ENCODE results near the gene CNST. TPM values are rescaled to one million over a fixed set of nuclear protein-coding genes. Genes with fewer than 3 reads are reported as not detected.
A peak's percentile ranks its signal among the peaks of the same experiment; 100 is the strongest.
"Not testable (repeated sequence)": the region's sequence is repeated elsewhere in the genome, so short reads cannot be mapped to it uniquely, and the experiment has no call there.

Gene CNST
- total RNA-seq, 2 donors from 2014 or later, result 17.0 to 18.3 TPM

DNA sequence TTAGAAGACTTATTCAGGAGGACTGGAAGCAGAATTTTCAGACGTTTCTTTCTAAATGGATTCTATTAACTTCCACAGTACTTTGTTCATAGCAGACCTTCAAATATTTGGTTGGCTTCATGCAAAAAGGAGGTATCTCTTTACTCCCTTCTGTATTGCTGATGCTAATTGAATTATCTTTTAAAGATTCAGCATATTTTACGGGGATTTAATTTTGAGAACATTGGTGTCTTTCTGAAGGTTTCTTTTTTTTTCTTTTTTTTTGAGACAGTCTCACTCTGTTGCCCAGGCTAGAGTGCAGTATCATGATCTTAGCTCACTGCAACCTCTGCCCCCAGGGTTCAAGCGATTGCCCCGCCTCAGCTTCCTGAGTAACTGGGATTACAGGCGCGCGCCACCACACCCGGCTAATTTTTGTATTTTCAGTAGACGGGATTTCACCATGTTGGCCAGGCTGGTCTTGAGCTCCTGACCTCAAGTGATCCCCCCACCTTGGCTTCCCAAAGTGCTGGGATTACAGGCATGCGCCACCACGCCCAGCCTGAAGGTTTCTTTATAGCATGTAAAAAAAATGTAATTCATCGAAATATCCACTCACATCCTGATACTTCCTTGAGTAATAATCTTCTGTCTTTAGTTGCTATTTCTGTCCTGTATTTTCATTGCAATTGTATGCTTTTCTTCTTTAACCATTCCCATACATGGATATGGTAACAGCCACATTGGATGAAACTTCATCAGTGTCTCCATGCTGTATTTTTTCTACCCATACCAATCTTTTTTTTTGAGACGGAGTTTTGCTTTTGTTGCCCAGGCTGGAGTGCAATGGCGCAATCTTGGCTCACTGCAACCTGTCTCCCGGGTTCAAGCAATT, 14.5 kb downstream of the CNST start:
- DNase-seq (no peak), ATAC-seq (no peak)
- intact Hi-C loops (cut with DNase I), result no loop called here

DNA sequence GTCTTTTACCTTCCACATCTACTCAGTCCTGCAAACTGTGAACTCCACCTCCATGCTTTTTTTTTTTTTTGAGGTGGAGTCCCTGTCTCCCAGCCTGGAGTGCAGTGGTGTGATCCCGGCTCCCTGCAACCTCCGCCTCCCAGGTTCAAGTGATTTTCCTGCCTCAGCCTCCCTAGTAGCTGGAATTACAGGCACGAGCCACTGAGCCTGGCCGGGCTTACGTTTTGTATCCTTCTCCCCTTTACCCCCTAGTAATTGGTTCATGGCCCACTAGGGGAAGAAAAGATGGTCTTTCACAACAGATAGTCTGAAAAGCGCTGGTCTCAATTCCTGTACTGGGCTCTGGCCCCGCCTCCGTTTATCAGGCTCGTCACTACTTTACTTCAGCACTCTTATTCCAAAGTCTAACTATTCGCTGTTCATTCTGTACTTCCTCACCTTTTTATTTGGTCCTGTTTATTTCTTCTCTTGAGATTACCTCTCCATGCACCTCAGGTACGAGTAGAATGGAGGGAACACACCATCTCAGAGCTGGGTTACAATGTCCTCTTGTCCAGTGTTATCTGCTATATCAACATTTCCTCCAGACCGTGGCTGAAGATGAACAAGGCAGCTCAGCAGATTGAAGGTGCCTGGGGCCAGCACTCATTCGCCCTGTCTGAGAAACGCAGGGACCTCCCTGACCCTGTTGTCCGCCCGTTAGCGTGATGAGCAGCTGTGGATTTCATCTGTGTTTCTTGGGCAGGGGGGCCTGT, 16.2 kb downstream of the CNST start:
- ATAC-seq (peak in 1 of 2 donors; percentile 46), DNase-seq (no peak)
- intact Hi-C loops (cut with DNase I), result no loop called here

DNA sequence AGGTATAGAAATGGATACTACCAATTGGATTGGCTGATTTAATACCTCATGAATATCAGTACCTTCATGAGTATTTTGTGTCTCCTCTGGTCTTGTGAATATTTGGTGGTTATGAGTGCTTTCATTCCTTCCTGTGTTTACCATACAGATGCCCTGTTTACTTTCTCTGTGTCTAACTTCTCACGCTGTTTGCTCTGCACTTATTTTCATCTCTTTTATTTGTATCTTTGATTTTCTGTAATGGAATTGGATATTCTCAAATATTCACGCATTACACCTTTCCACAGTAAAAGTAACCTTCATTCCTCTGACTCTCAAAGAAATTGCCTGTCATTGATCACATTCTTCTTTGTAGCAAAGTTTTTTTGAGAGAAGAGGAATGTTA, 16.8 kb downstream of the CNST start:
- ATAC-seq (no peak), DNase-seq (no peak)
- intact Hi-C loops (cut with DNase I), result no loop called here

DNA sequence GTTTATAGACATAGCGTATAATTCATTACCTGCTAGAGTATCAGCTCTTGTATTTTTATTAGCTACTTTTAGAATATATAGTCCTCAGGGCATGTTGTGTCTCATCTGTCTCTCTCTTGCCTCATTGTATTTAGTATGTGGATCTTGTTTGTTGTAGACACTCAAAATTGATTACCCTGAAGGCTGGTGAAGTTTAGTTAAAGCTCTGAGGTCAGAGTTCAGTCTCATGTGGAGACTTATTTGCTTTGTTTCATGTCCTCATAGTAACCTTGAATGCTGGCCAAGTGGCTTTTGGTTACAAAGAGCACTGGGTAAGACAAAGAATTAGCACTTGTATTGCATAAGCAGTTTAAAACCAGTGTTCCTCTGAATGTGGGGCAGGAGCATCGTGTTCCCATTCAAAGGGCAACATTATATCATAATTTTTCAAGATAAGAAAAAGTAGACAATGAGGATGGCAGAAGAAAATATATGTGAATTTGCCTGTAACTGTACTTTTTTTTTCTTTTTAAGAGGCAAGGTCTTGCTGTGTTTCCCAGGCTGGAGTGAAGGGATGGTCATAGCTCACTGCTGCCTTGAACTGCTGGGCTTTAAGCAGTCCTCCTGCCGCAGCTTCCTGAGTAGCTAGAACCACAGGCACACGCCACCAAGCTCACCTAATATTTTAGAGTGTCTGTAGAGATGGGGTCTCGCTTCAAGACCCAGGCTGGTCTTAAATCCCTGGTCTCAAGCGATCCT, 17.4 kb downstream of the CNST start:
- ATAC-seq (peak; percentile 51 to 72), DNase-seq (no peak)
- intact Hi-C loops (cut with DNase I), result no loop called here

DNA sequence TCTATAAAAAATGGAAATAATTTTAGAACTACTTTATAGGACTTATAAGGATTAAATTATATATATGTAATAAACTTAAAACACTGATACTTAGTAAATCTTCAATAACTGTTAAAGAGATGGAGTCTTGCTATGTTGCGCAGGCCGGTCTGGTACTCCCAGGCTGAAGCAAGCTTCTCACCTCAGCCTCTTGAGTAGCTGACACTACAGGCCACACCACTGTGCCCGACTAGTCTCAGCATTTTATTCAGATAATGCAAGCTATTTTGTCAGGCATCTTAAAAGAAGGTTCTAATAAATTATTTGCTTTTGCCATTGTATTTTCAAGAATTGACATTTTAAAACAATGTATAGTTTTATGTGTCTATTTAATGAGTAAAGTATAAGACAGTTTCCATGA, 20.8 kb downstream of the CNST start:
- ATAC-seq (no peak), DNase-seq (no peak)
- intact Hi-C loops (cut with DNase I), result no loop called here

DNA sequence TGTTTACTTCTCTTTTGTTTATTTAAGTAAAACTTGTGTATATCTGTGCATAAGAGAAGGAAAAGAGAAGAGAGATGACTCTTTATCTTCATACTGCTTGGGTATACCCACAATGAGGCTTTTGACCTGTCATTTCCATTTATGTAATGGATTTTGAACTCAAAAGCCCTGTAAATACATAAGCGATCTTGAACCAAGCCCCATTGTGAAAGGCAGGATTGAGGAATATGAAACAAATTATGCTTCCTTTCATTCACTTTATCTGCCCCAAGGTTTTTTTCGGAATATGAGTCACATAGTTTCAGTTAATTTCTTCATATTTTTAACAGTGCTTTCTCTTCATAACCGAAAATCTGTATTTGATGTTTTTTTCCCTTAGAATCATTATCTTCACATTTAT, 21.4 kb downstream of the CNST start:
- intact Hi-C loops (cut with DNase I), result no loop called here
- ATAC-seq, result peak; percentile 29 to 56
- no peak for DNase-seq

DNA sequence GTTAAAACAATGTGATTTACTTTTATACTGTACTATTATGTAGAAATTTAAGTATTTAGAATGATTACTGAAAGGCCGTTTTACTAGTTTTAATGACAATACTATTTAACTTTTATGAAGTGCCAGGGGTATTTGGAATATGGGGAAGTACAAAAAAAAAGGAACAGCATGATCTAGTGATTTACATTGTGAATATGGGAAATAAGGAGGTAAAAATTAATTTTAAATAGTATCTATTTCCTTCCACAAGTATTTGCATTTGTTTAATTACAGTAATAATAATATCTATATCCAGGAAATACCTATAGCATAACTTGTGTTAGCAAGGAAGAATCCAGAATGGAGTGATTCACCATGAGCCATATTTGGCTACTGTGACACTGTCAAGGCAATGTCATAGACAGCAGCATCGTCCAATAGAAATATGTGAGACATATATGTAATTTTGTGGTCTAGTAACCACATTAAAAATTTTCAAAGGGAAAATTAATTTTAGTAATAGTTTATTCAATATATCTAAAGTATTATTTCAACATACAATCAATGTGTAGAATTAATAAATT, 22.0 kb downstream of the CNST start:
- intact Hi-C loops (cut with DNase I), result no loop called here
- DNase-seq (no peak), ATAC-seq (no peak)

DNA sequence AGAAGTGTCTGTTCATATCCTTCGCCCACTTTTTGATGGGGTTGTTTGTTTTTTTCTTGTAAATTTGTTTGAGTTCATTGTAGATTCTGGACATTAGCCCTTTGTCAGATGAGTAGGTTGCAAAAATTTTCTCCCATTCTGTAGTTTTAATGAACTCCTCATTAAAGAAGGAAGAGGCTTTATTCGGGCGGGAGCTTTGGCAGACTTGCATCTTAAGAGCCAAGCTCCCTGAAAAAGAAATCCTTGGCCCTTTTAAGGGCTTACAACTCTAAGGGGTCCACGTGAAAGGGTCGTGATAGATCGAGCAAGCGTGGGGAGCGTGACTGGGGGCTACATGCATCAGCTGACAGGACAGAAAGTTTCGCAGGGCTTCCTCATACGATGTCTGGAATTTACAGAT, 23.7 kb downstream of the CNST start:
- ATAC-seq; DNase-seq; intact Hi-C loops (cut with DNase I): not testable (repeated sequence)

DNA sequence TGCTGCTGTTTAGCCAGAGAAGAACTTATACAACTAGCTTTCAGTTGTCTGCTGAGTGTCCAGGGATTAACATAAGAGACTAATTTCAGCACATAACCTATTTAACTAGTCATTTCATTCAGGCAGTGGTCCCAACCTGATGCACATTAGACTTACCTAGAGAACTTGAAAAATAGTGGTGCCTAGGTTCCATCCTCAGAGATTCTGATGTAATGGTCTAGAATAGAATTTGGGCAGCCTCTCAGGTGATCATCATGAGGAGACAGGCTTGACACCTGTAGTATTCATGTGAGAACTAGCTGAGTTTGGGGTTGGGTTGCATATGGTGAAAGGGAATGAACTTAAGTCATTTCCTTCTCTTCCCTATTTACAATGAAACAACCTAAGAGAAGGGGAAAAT, 24.8 kb downstream of the CNST start:
- DNase-seq (no peak), ATAC-seq (no peak)
- intact Hi-C loops (cut with DNase I), result no loop called here

DNA sequence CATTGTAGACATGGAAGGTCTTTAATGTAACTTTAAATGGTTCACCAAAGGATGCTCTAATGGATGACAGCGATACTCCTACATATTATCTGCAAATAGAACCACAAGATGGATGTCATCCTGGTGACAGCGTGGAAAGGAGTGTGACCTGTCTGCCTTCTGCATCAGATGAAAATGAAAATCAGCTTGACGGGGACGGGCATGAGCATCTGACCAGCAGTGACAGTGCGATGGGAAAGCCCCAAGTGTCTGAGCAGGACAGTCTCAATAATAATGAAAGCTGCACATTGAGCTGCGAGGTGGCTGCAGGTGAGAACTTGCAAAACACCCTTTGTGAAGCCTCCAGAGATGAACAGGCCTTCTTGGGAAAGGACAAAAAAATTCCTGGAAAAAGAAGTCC, 25.2 kb downstream of the CNST start:
- DNase-seq (no peak), ATAC-seq (no peak)
- intact Hi-C loops (cut with DNase I), result no loop called here

DNA sequence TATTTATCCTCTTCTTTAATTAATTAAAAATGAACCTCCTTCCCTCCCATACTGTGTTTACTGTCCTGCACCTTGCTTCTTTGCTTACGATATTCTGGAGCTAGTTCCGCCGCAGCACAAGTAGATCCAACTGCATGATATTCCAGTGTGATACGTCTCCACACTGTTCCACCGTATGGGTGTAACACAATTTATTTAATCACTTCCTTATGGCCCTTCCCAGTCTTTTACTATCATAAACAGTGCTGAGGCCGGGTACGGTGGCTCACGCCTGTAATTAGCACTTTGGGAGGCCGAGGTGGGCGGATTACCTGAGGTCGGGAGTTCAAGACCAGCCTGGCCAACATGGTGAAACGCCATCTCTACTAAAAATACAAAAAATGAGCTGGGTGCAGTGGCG, 25.7 kb downstream of the CNST start:
- DNase-seq (no peak), ATAC-seq (no peak)
- intact Hi-C loops (cut with DNase I), result no loop called here

DNA sequence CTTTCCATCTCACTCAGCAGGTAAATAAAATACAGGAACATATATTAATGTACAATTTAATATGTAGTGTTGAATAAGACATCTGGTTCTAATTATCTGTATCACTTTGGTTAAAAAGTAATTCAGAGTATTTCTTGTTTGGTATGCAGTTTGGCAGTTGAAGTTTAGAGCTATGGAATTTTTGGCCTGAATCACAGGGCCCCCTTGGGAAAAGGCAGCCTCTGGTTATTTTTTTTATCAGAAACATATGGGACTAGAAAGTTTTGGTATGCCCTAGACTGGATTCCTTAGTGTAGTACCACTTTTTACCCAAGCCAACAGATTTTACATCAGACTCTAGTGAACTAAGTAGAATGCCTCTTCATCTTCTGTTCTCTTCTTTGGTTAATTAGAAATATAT, 26.4 kb downstream of the CNST start:
- DNase-seq (no peak), ATAC-seq (peak in 1 of 2 donors; percentile 40)
- intact Hi-C loops (cut with DNase I), result no loop called here

DNA sequence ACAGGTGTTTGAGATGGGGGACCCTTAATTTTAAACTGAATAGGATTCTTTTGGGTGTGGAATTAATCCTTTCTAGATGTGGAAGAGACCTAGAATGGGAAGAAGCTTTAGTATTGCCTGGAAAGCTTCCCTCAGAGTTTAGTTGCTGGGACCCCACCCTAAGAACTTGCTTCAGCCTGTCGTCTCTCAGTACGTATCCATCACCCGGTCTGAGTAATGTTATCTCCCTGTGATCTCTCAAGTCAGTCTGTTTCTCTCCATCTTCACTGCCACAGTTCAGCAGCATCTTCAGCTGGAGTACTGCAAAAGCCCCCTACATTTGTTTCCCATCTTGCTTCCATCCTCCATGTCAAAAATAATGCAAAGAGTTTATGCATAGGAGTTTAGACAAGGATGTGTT, 28.9 kb downstream of the CNST start:
- DNase-seq (no peak), ATAC-seq (no peak)
- intact Hi-C loops (cut with DNase I), result no loop called here

DNA sequence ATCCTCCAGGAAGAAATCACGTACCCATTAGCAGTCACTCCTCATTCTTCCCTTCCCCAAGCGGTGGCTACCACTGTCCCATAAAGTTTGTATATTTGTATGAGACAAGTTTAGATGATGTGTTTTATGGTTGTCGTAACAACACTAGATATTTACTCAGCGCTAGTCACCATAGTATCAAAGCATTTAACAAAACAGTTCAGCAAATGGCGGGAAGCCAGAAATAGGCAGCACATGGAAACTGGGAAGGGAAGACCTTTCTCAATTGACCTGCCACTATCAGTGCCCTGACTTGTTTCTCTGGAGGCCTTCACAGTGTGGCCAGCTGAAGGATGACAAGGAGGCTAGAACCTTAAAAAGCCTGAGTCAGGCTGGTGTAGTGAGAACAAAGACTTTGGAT, 31.1 kb downstream of the CNST start:
- DNase-seq (peak; percentile 82), ATAC-seq (peak; percentile 70 to 91)
- intact Hi-C loops (cut with DNase I), result no loop called here

DNA sequence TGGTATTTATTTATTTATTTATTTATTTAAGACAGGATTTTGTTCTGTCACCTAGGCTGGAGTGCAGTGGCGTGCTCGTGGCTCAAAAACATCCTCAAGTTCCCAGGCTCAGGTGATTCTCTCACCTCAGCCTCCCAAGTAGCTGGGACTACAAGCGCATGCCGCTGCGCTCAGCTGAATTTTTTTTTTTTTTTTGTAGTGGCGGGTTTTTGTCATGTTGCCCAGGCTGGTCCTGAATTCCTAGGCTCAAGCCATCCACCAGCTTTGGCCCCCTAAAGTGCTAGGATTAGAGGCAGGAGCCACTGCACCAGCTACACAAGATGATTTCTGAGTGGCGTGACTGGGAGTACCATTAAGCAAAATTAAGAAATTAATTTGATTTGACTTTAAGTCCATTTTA, 31.7 kb downstream of the CNST start:
- no peak for ATAC-seq
- DNase-seq, result no peak
- intact Hi-C loops (cut with DNase I), result no loop called here

DNA sequence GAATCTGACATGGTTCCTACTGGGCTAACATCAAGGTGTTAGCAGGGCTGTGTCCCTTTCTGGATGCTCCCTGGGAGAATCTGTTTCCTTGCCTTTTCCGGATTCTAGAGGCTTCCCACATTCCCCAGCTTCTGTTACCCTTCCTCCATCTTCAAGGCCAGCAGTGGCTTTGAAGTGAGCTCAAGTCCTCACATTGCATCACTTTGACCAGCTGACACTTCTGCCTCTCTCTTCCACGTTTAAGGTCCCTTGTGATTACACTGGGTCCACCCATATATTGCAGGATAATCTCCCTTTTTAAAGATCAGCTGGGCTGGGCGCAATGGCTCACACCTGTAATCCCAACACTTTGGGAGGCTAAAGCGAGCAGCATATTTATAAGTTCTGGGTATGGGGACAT, 33.1 kb downstream of the CNST start:
- intact Hi-C loops (cut with DNase I), result no loop called here
- no peak for ATAC-seq
- no peak for DNase-seq

DNA sequence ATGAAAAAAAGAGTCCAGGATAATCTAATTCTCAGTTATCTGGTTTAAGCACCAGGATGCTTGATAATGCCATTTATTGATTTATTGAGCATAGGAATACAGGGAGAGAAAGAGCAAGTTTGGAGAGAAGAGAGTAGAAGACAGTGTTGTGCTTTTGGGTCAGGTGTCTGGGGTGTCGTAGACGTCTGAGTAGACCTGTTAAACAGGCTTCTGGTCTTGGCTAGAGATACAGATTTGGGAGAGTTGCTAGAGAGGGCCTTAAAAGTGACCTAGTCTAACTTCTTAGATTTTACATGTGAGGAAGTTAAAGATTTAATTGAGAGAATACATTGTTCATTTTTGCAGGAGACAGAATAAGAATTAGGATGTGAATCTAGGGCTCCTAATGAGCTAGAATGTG, 34.3 kb downstream of the CNST start:
- no peak for ATAC-seq
- DNase-seq, result no peak
- intact Hi-C loops (cut with DNase I), result loop anchor here in 1 of 2 donors (5.0 kb wide), 1 partner anchor 33 kb away; the partner anchor contains the start of genes CNST and TFB2M

DNA sequence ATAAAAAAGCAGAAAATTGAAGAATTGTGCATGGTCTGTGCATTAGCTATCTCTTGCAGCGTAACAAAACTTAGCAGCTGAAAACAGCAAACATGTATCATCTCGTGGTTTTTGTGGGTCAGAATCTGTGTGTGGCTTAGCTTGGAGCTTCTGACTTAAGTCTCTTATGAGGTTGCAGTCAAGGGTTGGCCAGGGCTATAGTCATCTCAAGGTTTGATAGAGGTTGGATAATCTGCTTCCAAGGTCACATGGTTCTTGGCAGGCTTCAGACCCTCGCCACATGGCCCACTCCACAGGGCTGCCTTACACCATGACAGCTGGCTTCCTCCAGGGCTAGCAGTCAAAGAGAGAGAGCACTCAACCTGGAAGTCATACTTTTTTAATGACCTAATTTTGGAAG, 35.9 kb downstream of the CNST start:
- intact Hi-C loops (cut with DNase I), result loop anchor here in 1 of 2 donors (5.0 kb wide), 1 partner anchor 35 kb away; the partner anchor contains the start of genes CNST and TFB2M
- ATAC-seq, result no peak
- no peak for DNase-seq

DNA sequence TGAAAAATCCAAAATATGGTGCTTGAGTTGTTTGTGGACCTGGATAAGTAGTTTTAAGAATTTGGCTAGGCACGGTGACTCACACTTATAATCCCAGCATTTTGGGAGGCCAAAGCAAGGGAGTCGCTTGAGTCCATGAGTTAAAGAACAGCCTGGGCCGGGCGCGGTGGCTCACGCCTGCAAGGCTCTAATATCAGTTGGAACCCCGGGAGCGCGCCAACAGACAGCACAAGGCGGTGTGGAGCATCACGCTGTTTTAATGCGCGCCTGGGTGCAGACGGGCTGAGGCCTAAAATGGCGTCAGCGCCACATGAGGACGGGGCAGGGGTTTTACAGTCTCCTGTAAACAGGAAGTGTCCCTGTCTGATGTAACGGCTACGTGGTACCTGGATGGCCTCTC, 39.0 kb downstream of the CNST start:
- intact Hi-C loops (cut with DNase I); ATAC-seq; DNase-seq: not testable (repeated sequence)

DNA sequence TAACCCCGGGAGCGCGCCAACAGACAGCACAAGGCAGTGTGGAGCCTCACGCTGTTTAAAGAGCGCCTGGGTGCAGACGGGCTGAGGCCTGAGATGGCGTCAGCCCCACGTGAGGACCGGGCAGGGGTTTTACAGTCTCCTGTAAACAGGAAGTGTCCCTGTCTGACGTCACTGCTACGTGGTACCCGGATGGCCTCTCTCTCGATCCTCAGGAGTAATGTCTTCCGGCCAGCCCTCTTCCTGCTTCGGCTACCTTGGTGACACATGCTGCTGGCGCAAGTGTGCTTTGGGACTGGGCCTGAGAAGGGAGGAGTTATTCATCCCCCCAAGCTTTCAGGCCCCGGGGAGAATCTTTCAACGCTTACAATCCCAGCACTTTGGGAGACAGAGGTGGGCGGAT, 41.2 kb downstream of the CNST start:
- DNase-seq (no peak), ATAC-seq (no peak)
- intact Hi-C loops (cut with DNase I), result no loop called here
